ENCODE data around the gene RBM7. TPM values are rescaled to one million over a fixed set of nuclear protein-coding genes. Genes with fewer than 3 reads are reported as not detected.

RBM7 gene
- total RNA-seq, 1 donor from 2014 or later, result 61.1 TPM

- no peak overlapping the region for H2AFZ ChIP-seq (replicated peaks)
- H3K4me3 Mint-ChIP-seq, result no peak overlapping the region
Observed at GRCh38 chr11:114386131-114386530, 14.3 kb upstream of the RBM7 start.

DNA sequence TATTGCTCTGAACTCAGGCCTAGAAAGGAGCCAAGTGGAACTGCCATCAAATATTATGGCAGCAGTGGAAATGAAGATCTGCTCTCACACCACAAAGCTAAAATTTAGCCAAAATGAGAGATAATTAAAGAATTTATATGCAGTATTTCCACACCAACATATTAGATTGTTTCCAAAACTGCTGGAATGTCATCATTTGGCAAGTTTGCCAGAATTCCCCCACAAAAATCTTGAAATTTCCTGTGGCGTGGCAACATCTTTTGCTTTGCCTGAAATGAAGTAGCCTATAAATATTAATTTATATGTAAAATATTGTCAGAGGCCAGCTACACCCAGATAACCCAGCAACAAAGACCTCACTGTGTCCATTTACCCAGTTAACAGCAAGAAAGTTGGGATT, 13.9 kb upstream of the RBM7 start:
- TF ChIP-seq EZH2phosphoT487 (IDR thresholded peaks at IDR 0.05), result no peak
- no peak for TF ChIP-seq EZH2 (IDR thresholded peaks at IDR 0.05)
- TF ChIP-seq, protein P1, sequence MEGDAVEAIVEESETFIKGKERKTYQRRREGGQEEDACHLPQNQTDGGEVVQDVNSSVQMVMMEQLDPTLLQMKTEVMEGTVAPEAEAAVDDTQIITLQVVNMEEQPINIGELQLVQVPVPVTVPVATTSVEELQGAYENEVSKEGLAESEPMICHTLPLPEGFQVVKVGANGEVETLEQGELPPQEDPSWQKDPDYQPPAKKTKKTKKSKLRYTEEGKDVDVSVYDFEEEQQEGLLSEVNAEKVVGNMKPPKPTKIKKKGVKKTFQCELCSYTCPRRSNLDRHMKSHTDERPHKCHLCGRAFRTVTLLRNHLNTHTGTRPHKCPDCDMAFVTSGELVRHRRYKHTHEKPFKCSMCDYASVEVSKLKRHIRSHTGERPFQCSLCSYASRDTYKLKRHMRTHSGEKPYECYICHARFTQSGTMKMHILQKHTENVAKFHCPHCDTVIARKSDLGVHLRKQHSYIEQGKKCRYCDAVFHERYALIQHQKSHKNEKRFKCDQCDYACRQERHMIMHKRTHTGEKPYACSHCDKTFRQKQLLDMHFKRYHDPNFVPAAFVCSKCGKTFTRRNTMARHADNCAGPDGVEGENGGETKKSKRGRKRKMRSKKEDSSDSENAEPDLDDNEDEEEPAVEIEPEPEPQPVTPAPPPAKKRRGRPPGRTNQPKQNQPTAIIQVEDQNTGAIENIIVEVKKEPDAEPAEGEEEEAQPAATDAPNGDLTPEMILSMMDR (IDR thresholded peaks at IDR 0.05), result no peak
- Histone ChIP-seq H3K4me1 (no peaks in the 10 kb centered on the region), H2AFZ (replicated peaks) (no peak overlapping the region), H3K27ac (no peak overlapping the region), H3K27me3 (no peaks in the 10 kb centered on the region), H4K20me1 (ENCODE audit: low read depth) (no peaks in the 10 kb centered on the region), H3K4me3 (no peak overlapping the region), H3K79me2 (ENCODE audit: low read depth) (no peaks in the 10 kb centered on the region), H3K36me3 (no peaks in the 10 kb centered on the region), H3K9me3 (ENCODE audit: low read depth) (no peaks in the 10 kb centered on the region), H3K9ac (no peak overlapping the region), H3F3A (ENCODE audit: low read depth) (no peaks in the 10 kb centered on the region), H3K4me2 (no peak overlapping the region)
- H3K9me3 Mint-ChIP-seq, result peaks cover 7% of the 10 kb centered on the region
- DNase-seq (ENCODE audit: low spot score), result no peak
- no peak overlapping the region for H3K4me3 Mint-ChIP-seq
- no peaks in the 10 kb centered on the region for H3K27me3 Mint-ChIP-seq (ENCODE audit: insufficient read depth, low read depth)
- no peaks in the 10 kb centered on the region for H3K4me1 Mint-ChIP-seq
- H3K27ac Mint-ChIP-seq, result no peak overlapping the region
- no peaks in the 10 kb centered on the region for H3K36me3 Mint-ChIP-seq

More at GRCh38 chr11:114386131-114386530, 14.3 kb upstream of the RBM7 start:
- Histone ChIP-seq H3K4me1 (no peaks in the 10 kb centered on the region), H3K79me2 (ENCODE audit: low read depth) (no peaks in the 10 kb centered on the region), H3K9ac (no peak overlapping the region), H3F3A (ENCODE audit: low read depth) (no peaks in the 10 kb centered on the region), H3K36me3 (no peaks in the 10 kb centered on the region), H3K27ac (no peak overlapping the region), H3K4me3 (no peak overlapping the region), H3K27me3 (no peaks in the 10 kb centered on the region), H4K20me1 (ENCODE audit: low read depth) (no peaks in the 10 kb centered on the region), H3K9me3 (ENCODE audit: low read depth) (no peaks in the 10 kb centered on the region), H3K4me2 (no peak overlapping the region)
- H3K27ac Mint-ChIP-seq, result no peak overlapping the region
- H3K9me3 Mint-ChIP-seq, result peaks cover 7% of the 10 kb centered on the region
- no peak for DNase-seq (ENCODE audit: low spot score)
- no peaks in the 10 kb centered on the region for H3K27me3 Mint-ChIP-seq (ENCODE audit: insufficient read depth, low read depth)
- no peak for TF ChIP-seq EZH2 (IDR thresholded peaks at IDR 0.05)
- TF ChIP-seq EZH2phosphoT487 (IDR thresholded peaks at IDR 0.05), result no peak
- TF ChIP-seq, protein P1 (IDR thresholded peaks at IDR 0.05), result no peak
- no peaks in the 10 kb centered on the region for H3K36me3 Mint-ChIP-seq
- H3K4me1 Mint-ChIP-seq, result no peaks in the 10 kb centered on the region

DNA sequence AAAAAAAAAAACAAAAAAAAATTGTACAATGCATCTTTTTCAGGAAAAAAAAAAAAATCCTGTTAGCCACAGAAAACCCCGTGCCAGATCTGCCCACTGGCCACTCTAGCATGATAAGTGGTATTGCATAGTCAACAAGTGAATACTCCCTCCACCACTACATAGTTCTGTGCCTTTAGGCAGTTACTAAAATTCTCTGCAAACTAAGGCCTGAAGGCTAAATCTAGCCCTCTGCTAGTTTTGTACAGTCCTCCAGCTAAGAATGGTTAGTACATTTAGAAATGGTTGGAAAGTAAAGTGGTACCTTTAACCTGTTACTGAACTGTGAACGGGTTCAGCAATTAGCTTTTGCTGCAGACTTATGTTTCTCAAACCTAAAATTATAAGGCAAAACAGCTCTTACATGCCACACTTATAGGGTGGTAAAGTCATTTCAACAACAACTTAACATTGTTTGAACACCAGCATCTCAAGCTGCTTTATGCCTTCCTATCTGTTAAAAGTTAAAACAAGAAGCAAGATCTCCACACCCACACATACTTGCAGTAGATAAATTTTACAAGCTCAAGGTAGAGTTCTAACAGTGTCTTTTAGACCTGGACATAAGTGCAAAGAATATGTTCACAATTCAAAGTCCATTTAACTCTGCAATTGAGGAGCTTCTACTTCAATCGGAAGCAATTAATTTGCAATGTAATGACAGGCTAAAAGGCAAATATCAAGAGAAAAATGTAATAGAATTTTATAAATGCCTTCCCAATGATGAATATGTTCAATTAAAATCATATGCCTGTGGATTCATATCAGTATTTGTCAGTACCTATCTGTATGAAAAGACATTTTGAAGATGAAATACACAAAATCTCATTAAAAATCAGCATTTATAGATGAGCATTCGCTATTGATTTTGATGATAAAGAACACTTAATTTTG, 7.5 kb upstream of the RBM7 start:
- Mint-ChIP-seq H3K4me3 (no peak overlapping the region), H3K9me3 (no peaks in the 10 kb centered on the region), H3K27me3 (ENCODE audit: insufficient read depth, low read depth) (no peaks in the 10 kb centered on the region), H3K4me1 (no peaks in the 10 kb centered on the region), H3K36me3 (no peaks in the 10 kb centered on the region), H3K27ac (no peak overlapping the region)
- Histone ChIP-seq H2AFZ (replicated peaks) (no peak overlapping the region), H3K4me2 (no peak overlapping the region), H4K20me1 (ENCODE audit: low read depth) (no peaks in the 10 kb centered on the region), H3K9ac (no peak overlapping the region), H3K27me3 (no peaks in the 10 kb centered on the region), H3K9me3 (ENCODE audit: low read depth) (no peaks in the 10 kb centered on the region), H3K79me2 (ENCODE audit: low read depth) (no peaks in the 10 kb centered on the region), H3F3A (ENCODE audit: low read depth) (no peaks in the 10 kb centered on the region), H3K4me1 (no peaks in the 10 kb centered on the region), H3K27ac (no peak overlapping the region), H3K36me3 (no peaks in the 10 kb centered on the region), H3K4me3 (no peak overlapping the region)
- DNase-seq (ENCODE audit: low spot score), result no peak
- TF ChIP-seq, protein P1 (IDR thresholded peaks at IDR 0.05), result no peak
- TF ChIP-seq EZH2 (IDR thresholded peaks at IDR 0.05) (no peak), EZH2phosphoT487 (IDR thresholded peaks at IDR 0.05) (no peak)
